H9 (cell line): Measurements from ENCODE around the gene STK11IP. TPM values are rescaled to one million over a fixed set of nuclear protein-coding genes. Genes with fewer than 3 reads are reported as not detected.

Source experiments
- DNase-seq: peaks from one replicate; pipeline ENCODE4 v3.0.0-alpha.2; 2017
- H2AFZ ChIP-seq: one replicate; pipeline ENCODE4 v1.6.1; 2013; ENCODE audit warnings: mild to moderate bottlenecking, low read length, control low read depth, moderate library complexity
- H2AK5ac ChIP-seq: 2 replicates; pipeline ENCODE4 v1.6.1; 2013; ENCODE audit warnings: low read length, control low read depth, mixed read lengths; ENCODE audit not compliant: insufficient read length
- H2BK120ac ChIP-seq: one replicate; pipeline ENCODE4 v1.6.1; 2013; ENCODE audit warnings: low read depth, mild to moderate bottlenecking, low read length, control low read depth, inconsistent platforms; ENCODE audit not compliant: poor library complexity, severe bottlenecking
- H2BK12ac ChIP-seq: 2 replicates; pipeline ENCODE4 v1.6.1; 2013; ENCODE audit warnings: low read length, control low read depth, mixed read lengths, low read depth; ENCODE audit not compliant: insufficient read length
- H2BK15ac ChIP-seq: 2 replicates; pipeline ENCODE4 v1.6.1; 2013; ENCODE audit warnings: low read depth, low read length, control low read depth
- H2BK20ac ChIP-seq: one replicate; pipeline ENCODE4 v1.6.1; 2013; ENCODE audit warnings: low read depth, mild to moderate bottlenecking, low read length, control low read depth, inconsistent platforms; ENCODE audit not compliant: poor library complexity, severe bottlenecking
- H2BK5ac ChIP-seq: 2 replicates; pipeline ENCODE4 v1.6.1; 2013; ENCODE audit warnings: low read length, control low read depth, mixed read lengths; ENCODE audit not compliant: insufficient read length
- H3K14ac ChIP-seq: 2 replicates; pipeline ENCODE4 v1.6.1; 2013; ENCODE audit warnings: low read length, control low read depth; ENCODE audit not compliant: insufficient read depth
- H3K18ac ChIP-seq: 2 replicates; pipeline ENCODE4 v1.6.1; 2013; ENCODE audit warnings: low read depth, mild to moderate bottlenecking, mixed read lengths, low read length, control low read depth; ENCODE audit not compliant: insufficient read length
- H3K23ac ChIP-seq: 2 replicates; pipeline ENCODE4 v1.6.1; 2013; ENCODE audit warnings: low read length, control low read depth, mixed read lengths, low read depth; ENCODE audit not compliant: insufficient read length
- H3K23me2 ChIP-seq: 2 replicates; pipeline ENCODE4 v1.6.1; 2013; ENCODE audit warnings: low read depth, mild to moderate bottlenecking, mixed read lengths, low read length, control low read depth; ENCODE audit not compliant: insufficient read length, poor library complexity, severe bottlenecking
- H3K27ac ChIP-seq: 2 replicates; pipeline ENCODE4 v1.5.1; 2013; ENCODE audit warnings: low read length, control low read depth, mixed read lengths, low read depth; ENCODE audit not compliant: insufficient read length
- H3K27me3 ChIP-seq: 2 replicates; pipeline ENCODE4 v1.6.1; 2013; ENCODE audit warnings: low read length, control low read depth, inconsistent platforms; ENCODE audit not compliant: insufficient read depth
- H3K4ac ChIP-seq: 2 replicates; pipeline ENCODE4 v1.6.1; 2013; ENCODE audit warnings: low read depth, mild to moderate bottlenecking, control low read depth, inconsistent platforms, low read length, moderate library complexity
- H3K4me1 ChIP-seq: 2 replicates; pipeline ENCODE4 v1.6.1; 2013; ENCODE audit warnings: low read length, control low read depth, inconsistent platforms; ENCODE audit not compliant: insufficient read depth
- H3K4me2 ChIP-seq: 2 replicates; pipeline ENCODE4 v1.6.1; 2013; ENCODE audit warnings: low read length, control low read depth, mixed read lengths; ENCODE audit not compliant: insufficient read length, insufficient read depth
- H3K56ac ChIP-seq: 2 replicates; pipeline ENCODE4 v1.6.1; 2013; ENCODE audit warnings: low read depth, mild to moderate bottlenecking, mixed read lengths, low read length, control low read depth; ENCODE audit not compliant: insufficient read length
- H3K79me1 ChIP-seq: 2 replicates; pipeline ENCODE4 v1.6.1; 2013; ENCODE audit warnings: low read depth, mild to moderate bottlenecking, moderate library complexity, low read length, control low read depth, inconsistent platforms; ENCODE audit not compliant: insufficient read depth, poor library complexity, severe bottlenecking
- H3K79me2 ChIP-seq: 2 replicates; pipeline ENCODE4 v1.6.1; 2013; ENCODE audit warnings: low read length, control low read depth, inconsistent platforms; ENCODE audit not compliant: insufficient read depth
- H3K9ac ChIP-seq: 2 replicates; pipeline ENCODE4 v1.6.1; 2013; ENCODE audit warnings: low read length, control low read depth, mixed read lengths; ENCODE audit not compliant: insufficient read length; ENCODE audit errors: extremely low read depth
- H3K9me3 ChIP-seq: one replicate; pipeline ENCODE4 v1.6.1; 2013; ENCODE audit warnings: low read depth, low read length, inconsistent platforms; ENCODE audit not compliant: control insufficient read depth
- H3T11ph ChIP-seq: one replicate; pipeline ENCODE4 v1.6.1; 2013; ENCODE audit warnings: mild to moderate bottlenecking, low read length, control low read depth, inconsistent platforms
- H4K20me1 ChIP-seq: one replicate; pipeline ENCODE4 v1.6.1; 2013; ENCODE audit not compliant: control insufficient read depth, insufficient read length, insufficient read depth
- H4K5ac ChIP-seq: 2 replicates; pipeline ENCODE4 v1.6.1; 2013; ENCODE audit warnings: low read depth, mild to moderate bottlenecking, mixed read lengths, low read length, control low read depth; ENCODE audit not compliant: insufficient read length
- H4K8ac ChIP-seq: replicated peaks from 2 replicates; pipeline ENCODE4 v1.6.1; 2013; ENCODE audit warnings: low read length, control low read depth, mixed read lengths, low read depth; ENCODE audit not compliant: insufficient read length
- H4K91ac ChIP-seq: 2 replicates; pipeline ENCODE4 v1.6.1; 2013; ENCODE audit warnings: low read depth, mild to moderate bottlenecking, moderate library complexity, mixed read lengths, low read length, control low read depth; ENCODE audit not compliant: insufficient read length
- H3K27ac Mint-ChIP-seq, 3 experiments: 2 replicates in 2 of 3; 3 replicates in 1 of 3; pipeline ENCODE4 v1.8.0; 2020 to 2021; ENCODE audit warnings: mixed read lengths in 3 of 3, mild to moderate bottlenecking in 1 of 3, moderate library complexity in 1 of 3
- H3K27me3 Mint-ChIP-seq: 2 replicates; pipeline ENCODE4 v1.8.0; 2021; ENCODE audit warnings: low read depth, mild to moderate bottlenecking, moderate library complexity, mixed read lengths
- H3K36me3 Mint-ChIP-seq, 3 experiments: 2 replicates in 2 of 3; 3 replicates in 1 of 3; pipeline ENCODE4 v1.8.0; 2020 to 2021; ENCODE audit warnings: low read depth in 3 of 3, mixed read lengths in 3 of 3; ENCODE audit not compliant: insufficient read depth in 1 of 3
- H3K4me1 Mint-ChIP-seq, 2 experiments: 2 replicates each; pipeline ENCODE4 v1.8.0; 2020; ENCODE audit warnings: mixed read lengths in 2 of 2
- H3K4me3 Mint-ChIP-seq, 2 experiments: 2 replicates in 1 of 2; 3 replicates in 1 of 2; pipeline ENCODE4 v1.8.0; 2020 to 2021; ENCODE audit warnings: mild to moderate bottlenecking in 2 of 2, mixed read lengths in 2 of 2, moderate library complexity in 1 of 2
- H3K9me3 Mint-ChIP-seq, 2 experiments: 2 replicates in 1 of 2; 3 replicates in 1 of 2; pipeline ENCODE4 v1.8.0; 2020; ENCODE audit warnings: mild to moderate bottlenecking in 2 of 2, mixed read lengths in 2 of 2, moderate library complexity in 1 of 2
- WGBS: extraction: QIAGEN DNeasy Blood & Tissue Kit; methylation state at CpG from one replicate; pipeline ENCODE4 v1.1.7; 2013; ENCODE audit warnings: missing lambda C conversion rate, low lambda C conversion rate, mixed read lengths; ENCODE audit not compliant: insufficient read length; ENCODE audit errors: extremely low coverage; 5-methylcytosine and 5-hydroxymethylcytosine counted together
- total RNA-seq: library from RNA; stranded (reverse); gene quantifications from 2 replicates; pipeline ENCODE4 v1.2.1, GENCODE V29; 2021
- TF ChIP-seq, protein P1 (sequence below): fragments of 200-600 bp; sonication (generic); conservative IDR thresholded peaks from 3 replicates; pipeline ENCODE4 v1.8.0; 2021; ENCODE audit warnings: antibody characterized with exemption, mild to moderate bottlenecking

Gene STK11IP
- total RNA-seq, 1 experiment from 2014 or later: 31.1 TPM

- peak overlapping the region in 1 of 2 experiments; percentile 17; a peak in 2 of 5 replicates for H3K4me3 Mint-ChIP-seq
These were observed 35.3 kb upstream of the STK11IP start for GRCh38 chr2:219562049-219563020.

More at GRCh38 chr2:219562049-219563020, 35.3 kb upstream of the STK11IP start:
- Histone ChIP-seq H3K9ac (no peak overlapping the region), H4K5ac (no peak overlapping the region), H2BK20ac (no peak overlapping the region), H3K14ac (no peak overlapping the region; the same call in 1 of the 2 replicates), H3K27me3 (no peaks in the 10 kb centered on the region), H3K79me1 (no peaks in the 10 kb centered on the region), H3K79me2 (no peaks in the 10 kb centered on the region), H3K4ac (no peak overlapping the region), H2BK5ac (no peak overlapping the region), H2BK120ac (no peak overlapping the region), H3T11ph (no peak overlapping the region), H3K23ac (no peak overlapping the region), H2AFZ (no peak overlapping the region), H2BK12ac (no peak overlapping the region), H3K18ac (no peak overlapping the region), H2AK5ac (no peak overlapping the region), H4K20me1 (no peaks in the 10 kb centered on the region), H3K56ac (no peak overlapping the region), H3K23me2 (no peaks in the 10 kb centered on the region), H2BK15ac (no peak overlapping the region), H4K91ac (no peak overlapping the region), H3K4me2 (no peak overlapping the region), H4K8ac (no peak overlapping the region), H3K4me1 (peaks cover 26% of the 10 kb centered on the region; the same call in 1 of the 2 replicates), H3K9me3 (no peaks in the 10 kb centered on the region), H3K27ac (no peak overlapping the region)
- peaks cover 64 to 65% of the 10 kb centered on the region in 2 experiments for H3K4me1 Mint-ChIP-seq
- H3K36me3 Mint-ChIP-seq: peaks cover 35 to 71% (median 51%) of the 10 kb centered on the region in 3 experiments
- no peaks in the 10 kb centered on the region; a peak in 2 of 5 replicates for H3K9me3 Mint-ChIP-seq
- H3K27me3 Mint-ChIP-seq: no peaks in the 10 kb centered on the region; the same call in 1 of the 2 replicates
- DNase-seq: peak; percentile 65
- TF ChIP-seq, protein P1, sequence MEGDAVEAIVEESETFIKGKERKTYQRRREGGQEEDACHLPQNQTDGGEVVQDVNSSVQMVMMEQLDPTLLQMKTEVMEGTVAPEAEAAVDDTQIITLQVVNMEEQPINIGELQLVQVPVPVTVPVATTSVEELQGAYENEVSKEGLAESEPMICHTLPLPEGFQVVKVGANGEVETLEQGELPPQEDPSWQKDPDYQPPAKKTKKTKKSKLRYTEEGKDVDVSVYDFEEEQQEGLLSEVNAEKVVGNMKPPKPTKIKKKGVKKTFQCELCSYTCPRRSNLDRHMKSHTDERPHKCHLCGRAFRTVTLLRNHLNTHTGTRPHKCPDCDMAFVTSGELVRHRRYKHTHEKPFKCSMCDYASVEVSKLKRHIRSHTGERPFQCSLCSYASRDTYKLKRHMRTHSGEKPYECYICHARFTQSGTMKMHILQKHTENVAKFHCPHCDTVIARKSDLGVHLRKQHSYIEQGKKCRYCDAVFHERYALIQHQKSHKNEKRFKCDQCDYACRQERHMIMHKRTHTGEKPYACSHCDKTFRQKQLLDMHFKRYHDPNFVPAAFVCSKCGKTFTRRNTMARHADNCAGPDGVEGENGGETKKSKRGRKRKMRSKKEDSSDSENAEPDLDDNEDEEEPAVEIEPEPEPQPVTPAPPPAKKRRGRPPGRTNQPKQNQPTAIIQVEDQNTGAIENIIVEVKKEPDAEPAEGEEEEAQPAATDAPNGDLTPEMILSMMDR: no peak
- whole genome bisulfite sequencing: no CpG with 5 or more reads among the region's 35 CpGs
- H3K27ac Mint-ChIP-seq: peak overlapping the region; percentile 70 to 96 (median 72); a peak in 6 of 7 replicates
